ENCODE measurements around the gene NUP62. TPM values are rescaled to one million over a fixed set of nuclear protein-coding genes. Genes with fewer than 3 reads are reported as not detected.

NUP62 gene
- total and polyA plus RNA-seq, 7 experiments from 2014 or later: 26.9 to 130 (median 52.4) TPM

- Mint-ChIP-seq H3K4me3 (no peak overlapping the region), H3K4me1 (peaks cover 23 to 35% (median 28%) of the 10 kb centered on the region in 7 donors), H3K27me3 (no peaks in the 10 kb centered on the region), H3K27ac (no peak overlapping the region), H3K36me3 (peaks cover 0 to 17% (median 6%) of the 10 kb centered on the region in 5 donors), H3K9me3 (peaks cover 0 to 1% (median 0%) of the 10 kb centered on the region in 11 donors)
- H3K27ac ChIP-seq (ENCODE audit: low read depth, low read length): peak overlapping the region; percentile 97
- no peaks in the 10 kb centered on the region for H3K9me3 ChIP-seq (ENCODE audit: control insufficient read depth in 2 of 3, low read length in 3 of 3)
- ATAC-seq: peak; percentile 77
- peaks cover 6 to 45% (median 24%) of the 10 kb centered on the region in 3 experiments for H3K36me3 ChIP-seq (ENCODE audit: control insufficient read depth in 2 of 3, insufficient read depth in 3 of 3, low read length in 3 of 3)
- intact Hi-C loops (cut with micrococcal nuclease): loop anchor here (1.0 to 10.0 kb wide), 25 partner anchors 9 to 1545 kb away; partner anchors contain the start of genes ATF5 (in 2 of the 2), NUP62 (in 2 of the 2), ALDH16A1 (in 1 of the 2) and BCL2L12 (in 1 of the 2)
- ChIA-PET CTCF (interaction anchor here (0.6 to 1.6 kb wide), 2 partner anchors 65 to 92 kb away, joined by 3 read pairs; partner anchors contain the start of gene FUZ), POLR2A (interaction anchor here (1.0 to 3.7 kb wide), 14 partner anchors 10 to 389 kb away, joined by 4 to 47 read pairs (median 7); partner anchors contain the start of genes AP2A1, ATF5, BCL2L12 and FUZ)
- H3K27me3 ChIP-seq (ENCODE audit: control insufficient read depth in 2 of 2, insufficient read depth in 2 of 2, low read length in 2 of 2): no peaks in the 10 kb centered on the region
- DNase-seq: peak; percentile 94 to 99 (median 96)
- peaks cover 11 to 20% of the 10 kb centered on the region in 2 donors for H3K4me1 ChIP-seq (ENCODE audit: control insufficient read depth in 2 of 2, insufficient read depth in 2 of 2, low read length in 2 of 2)
- peak overlapping the region; percentile 88 for H3K4me3 ChIP-seq (ENCODE audit: low read length)
Observed at GRCh38 chr19:49877879-49878743, 51.2 kb downstream of the NUP62 start.

DNA sequence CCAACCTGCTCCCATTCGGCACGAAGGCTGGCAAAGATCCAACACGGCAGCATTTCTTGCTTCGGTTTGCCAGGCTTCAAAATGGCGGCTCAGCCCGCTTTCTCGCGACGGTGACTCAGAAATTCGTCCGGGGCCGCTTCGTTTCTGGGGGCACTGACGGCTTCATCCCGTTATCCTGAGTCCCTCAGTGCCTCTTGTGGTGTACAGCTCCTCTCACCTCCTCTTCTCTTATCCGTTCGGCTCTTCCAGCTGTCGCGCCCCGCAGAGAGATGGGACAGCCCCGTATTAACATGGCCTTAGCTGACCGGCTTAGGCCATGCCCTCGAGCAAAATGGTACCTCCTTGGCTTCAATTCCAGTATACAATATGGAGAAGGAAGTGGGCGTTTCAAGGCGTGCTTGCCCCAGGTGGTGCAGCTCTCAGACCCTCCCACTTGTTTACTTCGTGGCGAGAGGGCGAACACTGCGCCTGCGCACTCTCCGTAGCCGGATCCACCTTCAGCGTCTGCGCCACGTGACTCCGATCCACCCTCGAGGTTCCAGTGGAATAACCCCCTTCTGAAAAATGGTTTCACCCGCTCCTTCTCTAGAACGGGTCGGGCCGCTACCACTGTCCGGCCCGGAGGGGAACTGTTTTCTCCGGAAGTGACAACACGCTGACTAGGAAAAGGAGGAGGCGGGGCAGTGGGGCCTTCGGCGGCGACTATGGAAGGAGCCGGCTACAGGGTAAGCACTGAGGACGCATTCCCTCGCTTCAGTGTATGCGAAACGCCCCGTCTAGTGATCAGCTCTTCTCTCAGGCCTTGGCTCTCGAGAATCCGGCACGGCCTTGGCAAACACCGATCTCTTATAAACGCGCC, 52.1 kb downstream of the NUP62 start, which contains the start of the genes AKT1S1 and TBC1D17:
Gene AKT1S1 (minus strand): TSS at position 336 of the 859 bp plus-strand sequence. CDS start 4,060 bp downstream, outside the sequence.
Gene TBC1D17 (plus strand): TSS at position 683 of the 859 bp plus-strand sequence. CDS start 22 bp downstream, at position 705.
- Mint-ChIP-seq H3K36me3 (peaks cover 0 to 14% (median 5%) of the 10 kb centered on the region in 5 donors), H3K4me3 (no peak within 1 kb of the TSS), H3K27ac (no peak within 1 kb of the TSS), H3K9me3 (peaks cover 0 to 1% (median 0%) of the 10 kb centered on the region in 11 donors), H3K27me3 (no peaks in the 10 kb centered on the region), H3K4me1 (peaks cover 23 to 35% (median 28%) of the 10 kb centered on the region in 7 donors)
- peaks cover 11 to 20% of the 10 kb centered on the region in 2 donors for H3K4me1 ChIP-seq (ENCODE audit: control insufficient read depth in 2 of 2, insufficient read depth in 2 of 2, low read length in 2 of 2)
- ATAC-seq (peak; percentile 81), DNase-seq (peak; percentile 90 to 100 (median 99))
- intact Hi-C loops (cut with micrococcal nuclease): loop anchor here (1.0 to 10.0 kb wide), 25 partner anchors 8 to 1544 kb away; partner anchors contain the start of genes ATF5 (in 2 of the 2), NUP62 (in 2 of the 2), ALDH16A1 (in 1 of the 2) and BCL2L12 (in 1 of the 2)
- peaks cover 6 to 36% (median 18%) of the 10 kb centered on the region in 3 experiments for H3K36me3 ChIP-seq (ENCODE audit: control insufficient read depth in 2 of 3, insufficient read depth in 3 of 3, low read length in 3 of 3)
- CTCF ChIA-PET: interaction anchor here (0.7 to 1.6 kb wide), 2 partner anchors 27 to 64 kb away, joined by 3 read pairs; partner anchors contain the start of genes FUZ and PTOV1
- peak within 1 kb of the TSS; percentile 97 for H3K27ac ChIP-seq (ENCODE audit: low read depth, low read length)
- no peaks in the 10 kb centered on the region for H3K9me3 ChIP-seq (ENCODE audit: control insufficient read depth in 2 of 3, low read length in 3 of 3)
- no peaks in the 10 kb centered on the region for H3K27me3 ChIP-seq (ENCODE audit: control insufficient read depth in 2 of 2, insufficient read depth in 2 of 2, low read length in 2 of 2)
- POLR2A ChIA-PET: interaction anchor here (0.6 to 3.7 kb wide), 25 partner anchors 9 to 1513 kb away, joined by 3 to 47 read pairs (median 6); partner anchors contain the start of genes AP2A1, ATF5, BCL2L12 and FUZ
- peak within 1 kb of the TSS; percentile 96 for H3K4me3 ChIP-seq (ENCODE audit: low read length)

DNA sequence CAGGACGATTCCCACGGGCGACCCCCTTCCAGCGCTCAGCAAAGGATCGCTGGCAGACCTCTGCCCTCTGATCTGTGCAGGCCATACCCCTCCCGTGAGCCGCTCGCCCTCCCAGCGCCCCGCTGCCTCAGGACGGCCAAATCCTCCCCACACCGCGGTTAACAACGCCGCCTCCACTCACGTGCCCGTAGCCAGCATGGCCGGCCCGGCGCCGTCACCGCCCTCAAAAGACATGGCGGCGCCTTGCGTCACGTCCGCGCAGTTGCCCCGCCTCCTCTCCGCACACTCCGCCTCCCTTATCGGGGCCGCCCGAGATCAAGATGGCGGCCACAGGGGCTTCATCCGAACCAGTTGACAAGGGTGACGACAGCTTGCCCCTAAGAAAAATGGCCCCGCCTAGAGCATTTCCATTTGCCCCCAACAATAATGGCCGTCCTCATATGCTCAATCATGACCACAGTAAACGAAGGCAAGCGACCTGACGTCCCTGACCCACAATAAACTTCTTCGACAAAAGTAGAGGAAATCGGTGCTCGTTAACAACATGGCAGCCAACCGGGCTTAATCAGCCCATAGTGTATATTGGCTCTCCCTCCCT, 52.8 kb downstream of the NUP62 start:
- Mint-ChIP-seq H3K27ac (no peak overlapping the region), H3K4me3 (no peak overlapping the region), H3K36me3 (peaks cover 0 to 15% (median 5%) of the 10 kb centered on the region in 5 donors), H3K9me3 (peaks cover 0 to 1% (median 0%) of the 10 kb centered on the region in 11 donors), H3K27me3 (no peaks in the 10 kb centered on the region), H3K4me1 (peaks cover 25 to 41% (median 33%) of the 10 kb centered on the region in 7 donors)
- peaks cover 11 to 20% of the 10 kb centered on the region in 2 donors for H3K4me1 ChIP-seq (ENCODE audit: control insufficient read depth in 2 of 2, insufficient read depth in 2 of 2, low read length in 2 of 2)
- peak overlapping the region; percentile 96 for H3K4me3 ChIP-seq (ENCODE audit: low read length)
- peak overlapping the region; percentile 97 for H3K27ac ChIP-seq (ENCODE audit: low read depth, low read length)
- POLR2A ChIA-PET: interaction anchor here (0.6 to 3.7 kb wide), 27 partner anchors 9 to 1513 kb away, joined by 3 to 47 read pairs (median 5); partner anchors contain the start of genes ATF5, BCL2L12, FUZ and IRF3
- DNase-seq: peak; percentile 91 to 99 (median 98)
- ATAC-seq: peak; percentile 67
- peaks cover 6 to 29% (median 10%) of the 10 kb centered on the region in 3 experiments for H3K36me3 ChIP-seq (ENCODE audit: control insufficient read depth in 2 of 3, insufficient read depth in 3 of 3, low read length in 3 of 3)
- intact Hi-C loops (cut with micrococcal nuclease): loop anchor here (1.0 to 10.0 kb wide), 30 partner anchors 7 to 1544 kb away; partner anchors contain the start of genes ALDH16A1 (in 2 of the 2), ATF5 (in 2 of the 2), FUZ (in 2 of the 2) and GYS1 (in 2 of the 2)
- no peaks in the 10 kb centered on the region for H3K27me3 ChIP-seq (ENCODE audit: control insufficient read depth in 2 of 2, insufficient read depth in 2 of 2, low read length in 2 of 2)
- no peaks in the 10 kb centered on the region for H3K9me3 ChIP-seq (ENCODE audit: control insufficient read depth in 2 of 3, low read length in 3 of 3)
- CTCF ChIA-PET: interaction anchor here (0.7 to 1.6 kb wide), 2 partner anchors 26 to 64 kb away, joined by 3 read pairs; partner anchors contain the start of genes FUZ and PTOV1

GRCh38 chr19:49875857-49876421, 53.4 kb downstream of the NUP62 start:
- H3K36me3 ChIP-seq (ENCODE audit: control insufficient read depth in 2 of 3, insufficient read depth in 3 of 3, low read length in 3 of 3): peaks cover 0 to 23% (median 10%) of the 10 kb centered on the region in 3 experiments
- no peak for ATAC-seq
- ChIA-PET POLR2A (interaction anchor here (0.6 to 3.7 kb wide), 17 partner anchors 8 to 1512 kb away, joined by 3 to 47 read pairs (median 6); partner anchors contain the start of genes ATF5, BCL2L12, FUZ and IRF3), CTCF (interaction anchor here (1.6 kb wide), 1 partner anchor 63 kb away, joined by 3 read pairs; the partner anchor contains the start of gene FUZ)
- H3K9me3 Mint-ChIP-seq: peaks cover 0 to 1% (median 0%) of the 10 kb centered on the region in 11 donors
- peaks cover 25 to 41% (median 33%) of the 10 kb centered on the region in 7 donors for H3K4me1 Mint-ChIP-seq
- peaks cover 11 to 20% of the 10 kb centered on the region in 2 donors for H3K4me1 ChIP-seq (ENCODE audit: control insufficient read depth in 2 of 2, insufficient read depth in 2 of 2, low read length in 2 of 2)
- intact Hi-C loops (cut with micrococcal nuclease): loop anchor here (1.0 to 10.0 kb wide), 20 partner anchors 9 to 1543 kb away; partner anchors contain the start of genes ALDH16A1 (in 2 of the 2), BCL2L12 (in 1 of the 2), CTU1 (in 1 of the 2) and CYTH2 (in 1 of the 2)
- H3K27ac ChIP-seq (ENCODE audit: low read depth, low read length): peak overlapping the region; percentile 97
- no peak overlapping the region for H3K4me3 Mint-ChIP-seq
- H3K4me3 ChIP-seq (ENCODE audit: low read length): peak overlapping the region; percentile 96
- H3K27ac Mint-ChIP-seq: peak overlapping the region in 1 of 9 donors; percentile 80
- DNase-seq: peak in 5 of 9 donors; percentile 34 to 69 (median 45)
- H3K36me3 Mint-ChIP-seq: peaks cover 0 to 12% (median 5%) of the 10 kb centered on the region in 5 donors
- H3K27me3 ChIP-seq (ENCODE audit: control insufficient read depth in 2 of 2, insufficient read depth in 2 of 2, low read length in 2 of 2): no peaks in the 10 kb centered on the region
- no peaks in the 10 kb centered on the region for H3K9me3 ChIP-seq (ENCODE audit: control insufficient read depth in 2 of 3, low read length in 3 of 3)
- no peaks in the 10 kb centered on the region for H3K27me3 Mint-ChIP-seq

GRCh38 chr19:49875177-49875576, 54.1 kb downstream of the NUP62 start:
- ATAC-seq: no peak
- peaks cover 0 to 16% (median 2%) of the 10 kb centered on the region in 3 experiments for H3K36me3 ChIP-seq (ENCODE audit: control insufficient read depth in 2 of 3, insufficient read depth in 3 of 3, low read length in 3 of 3)
- H3K4me3 ChIP-seq (ENCODE audit: low read length): no peak overlapping the region
- DNase-seq: no peak
- peaks cover 0 to 12% (median 5%) of the 10 kb centered on the region in 5 donors for H3K36me3 Mint-ChIP-seq
- peak overlapping the region; percentile 97 for H3K27ac ChIP-seq (ENCODE audit: low read depth, low read length)
- H3K4me1 ChIP-seq (ENCODE audit: control insufficient read depth in 2 of 2, insufficient read depth in 2 of 2, low read length in 2 of 2): peaks cover 17 to 28% of the 10 kb centered on the region in 2 donors
- peak overlapping the region in 6 of 9 donors; percentile 21 to 85 (median 70) for H3K27ac Mint-ChIP-seq
- H3K9me3 Mint-ChIP-seq: peaks cover 0 to 1% (median 0%) of the 10 kb centered on the region in 11 donors
- H3K4me3 Mint-ChIP-seq: no peak overlapping the region
- intact Hi-C loops (cut with micrococcal nuclease): loop anchor here (5.0 to 10.0 kb wide), 5 partner anchors 283 to 1253 kb away; partner anchors contain the start of genes DBP (in 1 of the 2) and PRR12 (in 1 of the 2)
- H3K27me3 ChIP-seq (ENCODE audit: control insufficient read depth in 2 of 2, insufficient read depth in 2 of 2, low read length in 2 of 2): no peaks in the 10 kb centered on the region
- H3K27me3 Mint-ChIP-seq: no peaks in the 10 kb centered on the region
- CTCF ChIA-PET: no interaction called here
- POLR2A ChIA-PET: interaction anchor here (0.8 to 3.7 kb wide), 9 partner anchors 7 to 975 kb away, joined by 3 to 47 read pairs (median 18); partner anchors contain the start of genes ATF5, FUZ, MED25 and NUP62
- H3K4me1 Mint-ChIP-seq: peaks cover 32 to 48% (median 38%) of the 10 kb centered on the region in 7 donors
- H3K9me3 ChIP-seq (ENCODE audit: control insufficient read depth in 2 of 3, low read length in 3 of 3): no peaks in the 10 kb centered on the region
